Gastroesophageal sphincter (tissue), 4 donors: ENCODE data around the gene CHTOP. TPM values are rescaled to one million over a fixed set of nuclear protein-coding genes. Genes with fewer than 3 reads are reported as not detected.
A peak's percentile ranks its signal among the peaks of the same experiment; 100 is the strongest.

Experiments used
- ATAC-seq: fragments of 150-250 bp; one replicate; pipeline ENCODE4 v1.9.1; 2016; ENCODE audit warnings: mild to moderate bottlenecking, moderate library complexity
- H3K27ac ChIP-seq, 4 donors: fragments of 200-600 bp; sonication (generic) in 3 of 4; 1 replicate in 3 of 4; 2 replicates in 1 of 4; pipeline ENCODE4 v1.5.1; 2016 to 2019
- H3K27me3 ChIP-seq: fragments of 200-600 bp; sonication (generic); one replicate; pipeline ENCODE4 v1.5.1; 2019
- H3K36me3 ChIP-seq, 2 donors: fragments of 200-600 bp; sonication (generic); one replicate each; pipeline ENCODE4 v1.5.1; 2019; ENCODE audit warnings: control low read depth in 1 of 2
- H3K4me1 ChIP-seq, 3 donors: fragments of 200-600 bp; sonication (generic); 1 replicate in 2 of 3; 2 replicates in 1 of 3; pipeline ENCODE4 v1.5.1; 2016 to 2019; ENCODE audit warnings: control low read depth in 2 of 3
- H3K4me3 ChIP-seq, 2 donors: fragments of 200-600 bp; sonication (generic); one replicate each; pipeline ENCODE4 v1.5.1; 2019; ENCODE audit warnings: mild to moderate bottlenecking in 1 of 2, moderate library complexity in 1 of 2
- H3K9me3 ChIP-seq, 3 donors: fragments of 200-600 bp; sonication (generic); one replicate each; pipeline ENCODE4 v1.5.1; 2017 to 2019; ENCODE audit warnings: control low read depth in 2 of 3
- EP300 ChIP-seq: sonication (generic); formaldehyde crosslinking; IDR thresholded peaks from one replicate; pipeline ENCODE4 v1.6.1; 2017; ENCODE audit warnings: antibody characterized with exemption, mild to moderate bottlenecking
- POLR2A ChIP-seq, 2 donors: fragments of 450-650 bp; IDR thresholded peaks; one replicate each; pipeline ENCODE4 v1.6.1; 2017; ENCODE audit warnings: antibody characterized with exemption in 2 of 2, mild to moderate bottlenecking in 2 of 2, moderate library complexity in 1 of 2
- POLR2AphosphoS5 ChIP-seq: sonication (generic); formaldehyde crosslinking; IDR thresholded peaks from one replicate; pipeline ENCODE4 v1.6.1; 2017; ENCODE audit warnings: antibody characterized with exemption
- WGBS, 2 donors: methylation state at CpG; one replicate each; pipeline ENCODE4 v1.1.5; 2018; ENCODE audit warnings: low coverage in 1 of 2; 5-methylcytosine and 5-hydroxymethylcytosine counted together
- total RNA-seq, 4 donors: library from RNA; depleted of rRNA; stranded (reverse); fragments of >200 nt; gene quantifications; one replicate each; pipeline ENCODE4 v1.1.0, GENCODE V29; 2016
- TF ChIP-seq, protein P1 (sequence below), 4 experiments: fragments of 200-600 bp in 2 of 4; fragments of 450-650 bp in 2 of 4; sonication (generic) in 1 of 4; IDR thresholded peaks; one replicate each; pipeline ENCODE4 v1.5.1; 2017 to 2019; ENCODE audit warnings: antibody characterized with exemption in 4 of 4, mild to moderate bottlenecking in 2 of 4, moderate library complexity in 2 of 4

CHTOP gene
- total RNA-seq, 4 donors from 2014 or later = 33.7 to 57.0 (median 42.2) TPM

GRCh38 chr1:153614906-153615305 is 19.0 kb upstream of the CHTOP start:
- no peak for TF ChIP-seq EP300
- TF ChIP-seq, protein P1, sequence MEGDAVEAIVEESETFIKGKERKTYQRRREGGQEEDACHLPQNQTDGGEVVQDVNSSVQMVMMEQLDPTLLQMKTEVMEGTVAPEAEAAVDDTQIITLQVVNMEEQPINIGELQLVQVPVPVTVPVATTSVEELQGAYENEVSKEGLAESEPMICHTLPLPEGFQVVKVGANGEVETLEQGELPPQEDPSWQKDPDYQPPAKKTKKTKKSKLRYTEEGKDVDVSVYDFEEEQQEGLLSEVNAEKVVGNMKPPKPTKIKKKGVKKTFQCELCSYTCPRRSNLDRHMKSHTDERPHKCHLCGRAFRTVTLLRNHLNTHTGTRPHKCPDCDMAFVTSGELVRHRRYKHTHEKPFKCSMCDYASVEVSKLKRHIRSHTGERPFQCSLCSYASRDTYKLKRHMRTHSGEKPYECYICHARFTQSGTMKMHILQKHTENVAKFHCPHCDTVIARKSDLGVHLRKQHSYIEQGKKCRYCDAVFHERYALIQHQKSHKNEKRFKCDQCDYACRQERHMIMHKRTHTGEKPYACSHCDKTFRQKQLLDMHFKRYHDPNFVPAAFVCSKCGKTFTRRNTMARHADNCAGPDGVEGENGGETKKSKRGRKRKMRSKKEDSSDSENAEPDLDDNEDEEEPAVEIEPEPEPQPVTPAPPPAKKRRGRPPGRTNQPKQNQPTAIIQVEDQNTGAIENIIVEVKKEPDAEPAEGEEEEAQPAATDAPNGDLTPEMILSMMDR (IDR thresholded peaks at IDR 0.05) = no peak
- no peak for TF ChIP-seq POLR2A (IDR thresholded peaks at IDR 0.05)
- TF ChIP-seq POLR2AphosphoS5 = no peak
- Histone ChIP-seq H3K4me1 (peaks cover 0 to 42% (median 34%) of the 10 kb centered on the region in 3 donors), H3K36me3 (peaks cover 0 to 20% of the 10 kb centered on the region in 2 donors), H3K27me3 (no peaks in the 10 kb centered on the region), H3K27ac (peak overlapping the region in 1 of 4 donors; percentile 12), H3K9me3 (no peaks in the 10 kb centered on the region), H3K4me3 (no peak overlapping the region)
- no CpG with 5 or more reads among the region's 7 CpGs for WGBS, 2 donors
- no peak for ATAC-seq

- WGBS, 2 donors = no CpG with 5 or more reads among the region's 2 CpGs
- Histone ChIP-seq H3K4me1 (peaks cover 0 to 37% (median 31%) of the 10 kb centered on the region in 3 donors), H3K4me3 (no peak overlapping the region), H3K27ac (no peak overlapping the region), H3K9me3 (no peaks in the 10 kb centered on the region), H3K27me3 (no peaks in the 10 kb centered on the region), H3K36me3 (peaks cover 0 to 25% of the 10 kb centered on the region in 2 donors)
- no peak for TF ChIP-seq POLR2A (IDR thresholded peaks at IDR 0.05)
- no peak for TF ChIP-seq POLR2AphosphoS5
- TF ChIP-seq, protein P1 (IDR thresholded peaks at IDR 0.05) = no peak
- TF ChIP-seq EP300 = no peak
- no peak for ATAC-seq
Measured at GRCh38 chr1:153615406-153615805, 18.5 kb upstream of the CHTOP start.

DNA sequence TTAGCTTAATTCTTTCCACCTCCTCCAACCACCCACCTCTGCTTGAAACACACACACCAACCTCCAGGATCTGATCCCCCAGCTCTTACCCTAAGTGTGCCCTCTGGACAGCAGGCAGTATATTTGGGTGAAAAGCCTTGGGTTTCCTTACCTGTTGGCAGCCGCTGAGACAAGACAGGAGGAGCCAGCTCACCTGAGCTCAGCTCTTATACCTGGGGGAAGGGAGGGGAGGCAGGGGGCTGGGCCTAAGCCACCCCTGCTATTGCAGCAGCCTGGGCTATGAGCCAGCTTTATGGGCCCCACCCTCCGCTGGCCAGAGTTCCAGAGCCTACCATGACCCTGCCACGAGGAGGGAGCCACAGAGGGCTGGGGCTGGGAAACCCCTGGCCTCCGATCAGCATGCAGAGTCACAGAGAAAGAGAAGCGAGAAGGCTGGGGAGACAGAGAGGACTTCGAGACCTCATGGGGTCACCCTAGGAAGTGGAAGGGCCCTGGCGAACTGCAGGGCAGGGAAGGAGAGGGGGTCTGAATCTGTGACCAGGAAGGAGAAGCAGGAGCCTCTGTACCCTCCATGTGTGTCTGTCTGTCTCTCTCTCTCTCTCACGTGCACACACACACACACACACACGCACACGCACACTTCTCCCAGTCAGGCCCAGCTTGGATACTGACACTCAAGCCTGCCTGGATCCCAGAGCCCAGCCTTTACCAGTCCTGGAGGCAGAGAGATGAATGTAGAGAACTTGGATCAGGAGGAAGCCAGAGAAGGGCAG is 17.5 kb upstream of the CHTOP start, which contains the start of gene S100A14:
Gene S100A14, minus strand, starts transcription at position 182 of the 773 bp plus-strand sequence. CDS start 467 bp downstream, outside the sequence.
- TF ChIP-seq, protein P1 (IDR thresholded peaks at IDR 0.05) = no peak
- TF ChIP-seq POLR2AphosphoS5 (no peak), EP300 (no peak), POLR2A (IDR thresholded peaks at IDR 0.05) (no peak)
- Histone ChIP-seq H3K36me3 (peaks cover 0 to 27% of the 10 kb centered on the region in 2 donors), H3K4me3 (no peak within 1 kb of the TSS), H3K4me1 (peaks cover 0 to 28% (median 22%) of the 10 kb centered on the region in 3 donors), H3K27me3 (no peaks in the 10 kb centered on the region), H3K27ac (peak within 1 kb of the TSS in 2 of 4 donors; percentile 53), H3K9me3 (no peaks in the 10 kb centered on the region)
- WGBS, 2 donors = 40 to 77% methylated on average over 1 to 2 of the region's 10 CpGs
- ATAC-seq = no peak

- no peak for ATAC-seq
- TF ChIP-seq, protein P1 (IDR thresholded peaks at IDR 0.05) = no peak
- TF ChIP-seq EP300 (no peak), POLR2A (IDR thresholded peaks at IDR 0.05) (no peak), POLR2AphosphoS5 (no peak)
- peaks cover 0 to 22% (median 19%) of the 10 kb centered on the region in 3 donors for H3K4me1 ChIP-seq
- peak overlapping the region in 2 of 4 donors; percentile 53 for H3K27ac ChIP-seq
- no peak overlapping the region for H3K4me3 ChIP-seq
- peaks cover 0 to 27% of the 10 kb centered on the region in 2 donors for H3K36me3 ChIP-seq
- no peaks in the 10 kb centered on the region for H3K27me3 ChIP-seq
- 44 to 80% methylated on average over 1 to 4 of the region's 5 CpGs for WGBS, 2 donors
- H3K9me3 ChIP-seq = no peaks in the 10 kb centered on the region
Measured at GRCh38 chr1:153616917-153617311, 17.0 kb upstream of the CHTOP start.
